Fibroblast of lung (primary cell): ENCODE data around the gene KNTC1. TPM values are rescaled to one million over a fixed set of nuclear protein-coding genes. Genes with fewer than 3 reads are reported as not detected.
"Not testable (repeated sequence)": the region's sequence is repeated elsewhere in the genome, so short reads cannot be mapped to it uniquely, and the experiment has no call there.

ENCODE experiments used
- DNase-seq, 2 donors: peaks; one replicate each; pipeline versions ENCODE4 v3.0.0 to v3.0.0-alpha.2; 2010; ENCODE audit warnings: low read depth in 2 of 2
- H2AFZ ChIP-seq: 2 replicates; pipeline ENCODE4 v1.5.1; 2012; ENCODE audit warnings: low read length, control low read depth, inconsistent platforms
- H3K27ac ChIP-seq: 2 replicates; pipeline ENCODE4 v1.5.1; 2011; ENCODE audit warnings: low read length, control low read depth; ENCODE audit not compliant: insufficient read depth
- H3K27me3 ChIP-seq: 2 replicates; pipeline ENCODE4 v1.5.1; 2011; ENCODE audit warnings: mild to moderate bottlenecking, low read length; ENCODE audit not compliant: control insufficient read depth, insufficient read depth
- H3K36me3 ChIP-seq: 2 replicates; pipeline ENCODE4 v1.5.1; 2011; ENCODE audit warnings: low read length; ENCODE audit not compliant: control insufficient read depth, insufficient read depth
- H3K4me1 ChIP-seq: 2 replicates; pipeline ENCODE4 v1.5.1; 2011; ENCODE audit warnings: low read length; ENCODE audit not compliant: control insufficient read depth, insufficient read depth; ENCODE audit errors: extremely low read depth
- H3K4me2 ChIP-seq: 2 replicates; pipeline ENCODE4 v1.5.1; 2011; ENCODE audit warnings: low read length, control low read depth; ENCODE audit not compliant: insufficient read depth; ENCODE audit errors: extremely low read depth
- H3K4me3 ChIP-seq, 4 experiments: fragments of 200-600 bp in 1 of 4; sonication (generic) in 1 of 4; replicated peaks in 1 of 4; 2 replicates each; pipeline ENCODE4 v1.5.1; 2011 to 2016; ENCODE audit warnings: low read length in 4 of 4, low read depth in 3 of 4, mild to moderate bottlenecking in 3 of 4, control low read depth in 2 of 4, inconsistent platforms in 1 of 4, mixed read lengths in 1 of 4; ENCODE audit not compliant: insufficient read depth in 1 of 4; ENCODE audit errors: control extremely low read depth in 1 of 4
- H3K79me2 ChIP-seq: 2 replicates; pipeline ENCODE4 v1.5.1; 2012; ENCODE audit warnings: mild to moderate bottlenecking, low read length, inconsistent platforms; ENCODE audit not compliant: control insufficient read depth, insufficient read depth
- H3K9ac ChIP-seq: 2 replicates; pipeline ENCODE4 v1.5.1; 2011; ENCODE audit warnings: mild to moderate bottlenecking, low read length, control low read depth; ENCODE audit not compliant: insufficient read depth
- H3K9me3 ChIP-seq: 2 replicates; pipeline ENCODE4 v1.5.1; 2012; ENCODE audit warnings: low read depth, low read length; ENCODE audit not compliant: control insufficient read depth, insufficient read depth
- H4K20me1 ChIP-seq: 2 replicates; pipeline ENCODE4 v1.5.1; 2011; ENCODE audit warnings: low read length; ENCODE audit not compliant: control insufficient read depth, insufficient read depth; ENCODE audit errors: extremely low read depth
- EZH2 ChIP-seq: IDR thresholded peaks from 2 replicates; pipeline ENCODE4 v1.5.1; 2012; ENCODE audit warnings: low read length, control low read depth, mild to moderate bottlenecking; ENCODE audit errors: missing control alignments
- polyA plus RNA-seq, 2 donors: library from polyadenylated mRNA; depleted of rRNA in 1 of 2; stranded (reverse) in 1 of 2; unstranded in 1 of 2; fragments of >200 nt; gene quantifications; 2 replicates each; pipeline ENCODE4 v1.2.1, GENCODE V29; 2011 to 2012; ENCODE audit warnings: missing spikeins in 1 of 2
- total RNA-seq: library from RNA; depleted of rRNA; stranded (reverse); fragments of >200 nt; gene quantifications from 2 replicates; pipeline ENCODE4 v1.2.1, GENCODE V29; 2014
- TF ChIP-seq, protein P1 (sequence below), 2 donors: IDR thresholded peaks in 1 of 2; conservative IDR thresholded peaks in 1 of 2; 1 replicate in 1 of 2; 2 replicates in 1 of 2; pipeline ENCODE4 v1.5.1; 2011 to 2012; ENCODE audit warnings: low read length in 2 of 2, control low read depth in 1 of 2, inconsistent platforms in 1 of 2, low read depth in 1 of 2, mild to moderate bottlenecking in 1 of 2

The KNTC1 gene
- total and polyA plus RNA-seq, 2 donors (not counting 1 experiment from before 2014, with no cell fraction given) = 11.0 to 14.4 TPM

DNA sequence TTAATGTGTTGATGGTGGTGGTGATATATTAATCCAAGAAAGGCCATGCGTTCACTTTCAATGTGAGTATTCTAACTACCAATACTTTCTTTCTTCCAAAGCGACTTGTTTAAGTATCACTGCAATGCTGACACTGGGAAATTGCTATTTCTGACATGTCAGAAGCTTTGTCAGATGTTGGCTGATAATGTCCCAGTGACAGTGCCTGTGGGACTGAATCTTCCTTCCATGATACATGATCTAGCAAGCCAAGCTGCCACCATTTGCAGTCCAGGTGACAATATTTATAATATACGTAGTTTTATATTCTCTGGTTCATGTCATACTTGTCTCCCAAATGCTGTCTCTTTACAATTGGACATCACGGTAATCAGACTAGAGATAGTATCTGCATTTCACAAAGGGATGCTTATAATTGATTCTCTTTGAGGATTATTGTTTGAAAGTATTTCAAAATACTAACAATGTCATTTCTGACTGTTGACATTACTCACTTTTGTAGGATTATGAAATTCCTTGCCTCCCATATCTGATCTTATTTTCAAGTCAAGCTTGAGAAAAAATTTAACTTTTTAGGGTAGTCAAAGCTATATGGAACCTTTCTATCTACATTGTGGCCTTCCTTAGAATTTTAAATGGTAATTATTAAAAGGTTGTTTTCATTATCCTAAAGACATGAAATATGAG, 57.3 kb downstream of the KNTC1 start:
- H3K9me3 ChIP-seq = no peaks in the 10 kb centered on the region
- H3K36me3 ChIP-seq = peaks cover 2% of the 10 kb centered on the region
- no peak overlapping the region for H3K4me2 ChIP-seq

DNA sequence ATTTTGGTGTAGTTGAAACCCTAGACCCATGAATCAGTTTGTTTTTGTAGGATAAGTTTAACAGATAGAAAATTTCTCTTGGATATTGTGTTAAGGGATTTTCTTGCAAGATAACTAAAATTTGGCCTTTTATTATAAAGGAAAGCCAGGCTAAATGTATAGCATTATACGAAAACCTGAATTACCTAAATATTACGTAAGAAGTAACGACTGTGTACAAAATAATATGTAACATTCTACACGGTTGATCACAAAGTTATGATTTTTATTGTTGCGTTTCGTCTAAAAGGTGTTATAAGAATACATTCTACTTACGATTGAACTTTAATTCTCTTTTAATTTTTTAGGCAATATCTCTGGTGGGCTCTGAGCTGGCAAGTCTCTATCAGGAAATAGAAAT, 63.9 kb downstream of the KNTC1 start:
- no peaks in the 10 kb centered on the region for H3K4me1 ChIP-seq
- no peak for TF ChIP-seq EZH2
- TF ChIP-seq, protein P1, sequence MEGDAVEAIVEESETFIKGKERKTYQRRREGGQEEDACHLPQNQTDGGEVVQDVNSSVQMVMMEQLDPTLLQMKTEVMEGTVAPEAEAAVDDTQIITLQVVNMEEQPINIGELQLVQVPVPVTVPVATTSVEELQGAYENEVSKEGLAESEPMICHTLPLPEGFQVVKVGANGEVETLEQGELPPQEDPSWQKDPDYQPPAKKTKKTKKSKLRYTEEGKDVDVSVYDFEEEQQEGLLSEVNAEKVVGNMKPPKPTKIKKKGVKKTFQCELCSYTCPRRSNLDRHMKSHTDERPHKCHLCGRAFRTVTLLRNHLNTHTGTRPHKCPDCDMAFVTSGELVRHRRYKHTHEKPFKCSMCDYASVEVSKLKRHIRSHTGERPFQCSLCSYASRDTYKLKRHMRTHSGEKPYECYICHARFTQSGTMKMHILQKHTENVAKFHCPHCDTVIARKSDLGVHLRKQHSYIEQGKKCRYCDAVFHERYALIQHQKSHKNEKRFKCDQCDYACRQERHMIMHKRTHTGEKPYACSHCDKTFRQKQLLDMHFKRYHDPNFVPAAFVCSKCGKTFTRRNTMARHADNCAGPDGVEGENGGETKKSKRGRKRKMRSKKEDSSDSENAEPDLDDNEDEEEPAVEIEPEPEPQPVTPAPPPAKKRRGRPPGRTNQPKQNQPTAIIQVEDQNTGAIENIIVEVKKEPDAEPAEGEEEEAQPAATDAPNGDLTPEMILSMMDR (conservative IDR thresholded peaks at IDR 0.05 in 1 of 2, IDR thresholded peaks at IDR 0.05 in 1 of 2; ENCODE audit: low read depth in 1 of 2, low read length in 2 of 2) = no peak
- DNase-seq = no peak
- H3K9ac ChIP-seq = no peak overlapping the region
- H3K9me3 ChIP-seq = no peaks in the 10 kb centered on the region
- no peak overlapping the region for H3K27ac ChIP-seq
- H3K4me3 ChIP-seq = no peak overlapping the region
- H4K20me1 ChIP-seq = no peaks in the 10 kb centered on the region
- H3K36me3 ChIP-seq = no peaks in the 10 kb centered on the region
- no peak overlapping the region for H3K4me2 ChIP-seq
- H2AFZ ChIP-seq = no peak overlapping the region
- no peaks in the 10 kb centered on the region for H3K27me3 ChIP-seq
- H3K79me2 ChIP-seq = no peaks in the 10 kb centered on the region

More for the DNA sequence above, 57.3 kb downstream of the KNTC1 start:
- no peak for DNase-seq
- no peaks in the 10 kb centered on the region for H4K20me1 ChIP-seq
- TF ChIP-seq, protein P1 (conservative IDR thresholded peaks at IDR 0.05 in 1 of 2, IDR thresholded peaks at IDR 0.05 in 1 of 2; ENCODE audit: low read depth in 1 of 2, low read length in 2 of 2) = no peak
- no peaks in the 10 kb centered on the region for H3K4me1 ChIP-seq
- no peak overlapping the region for H3K4me3 ChIP-seq
- no peak overlapping the region for H3K27ac ChIP-seq
- no peaks in the 10 kb centered on the region for H3K27me3 ChIP-seq
- H3K9ac ChIP-seq = no peak overlapping the region
- H3K79me2 ChIP-seq = no peaks in the 10 kb centered on the region
- no peak overlapping the region for H2AFZ ChIP-seq

DNA sequence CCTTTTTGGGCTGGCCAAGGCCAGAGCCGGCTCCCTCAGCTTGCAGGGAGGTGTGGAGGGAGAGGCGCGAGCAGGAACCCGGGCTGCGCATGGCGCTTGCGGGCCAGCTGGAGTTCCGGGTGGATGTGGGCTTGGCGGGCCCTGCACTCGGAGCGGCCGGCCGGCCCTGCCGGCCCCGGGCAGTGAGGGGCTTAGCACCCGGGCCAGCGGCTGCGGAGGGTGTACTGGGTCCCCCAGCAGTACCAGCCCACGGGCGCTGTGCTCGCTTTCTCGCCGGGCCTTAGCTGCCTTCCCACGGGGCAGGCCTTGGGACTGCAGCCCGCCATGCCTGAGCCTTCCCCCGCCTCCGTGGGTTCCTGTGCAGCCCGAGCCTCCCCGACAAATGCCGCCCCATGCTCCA, 64.9 kb downstream of the KNTC1 start:
- not testable (repeated sequence) for H3K4me2 ChIP-seq, H3K4me3 ChIP-seq, H3K36me3 ChIP-seq, H4K20me1 ChIP-seq, H3K4me1 ChIP-seq, H3K9ac ChIP-seq, H3K9me3 ChIP-seq, H3K27me3 ChIP-seq, H3K27ac ChIP-seq, H3K79me2 ChIP-seq, H2AFZ ChIP-seq, DNase-seq

DNA sequence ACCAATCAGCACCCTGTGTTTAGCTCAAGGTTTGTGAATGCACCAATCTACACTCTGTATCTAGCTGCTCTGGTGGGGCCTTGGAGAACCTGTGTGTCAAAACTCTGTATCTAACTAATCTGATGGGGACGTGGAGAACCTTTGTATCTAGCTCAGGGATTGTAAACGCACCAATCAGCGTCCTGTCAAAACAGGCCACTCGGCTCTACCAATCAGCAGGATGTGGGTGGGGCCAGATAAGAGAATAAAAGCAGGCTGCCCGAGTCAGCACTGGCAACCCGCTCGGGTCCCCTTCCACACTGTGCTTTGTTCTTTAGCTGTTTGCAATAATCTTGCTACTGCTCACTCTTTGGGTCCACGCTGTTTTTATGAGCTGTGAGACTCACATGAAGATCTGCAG, 65.5 kb downstream of the KNTC1 start:
- H3K4me1 ChIP-seq, H3K9me3 ChIP-seq, H3K9ac ChIP-seq, H3K79me2 ChIP-seq, H3K4me2 ChIP-seq, H2AFZ ChIP-seq, H4K20me1 ChIP-seq, H3K27ac ChIP-seq, H3K36me3 ChIP-seq, DNase-seq, H3K27me3 ChIP-seq, H3K4me3 ChIP-seq: not testable (repeated sequence)
